GM10266 (cell line): ENCODE data around the gene TMCC1.
A peak's percentile ranks its signal among the peaks of the same experiment; 100 is the strongest.

Source experiments
- DNase-seq: peaks from one replicate; pipeline ENCODE4 v3.0.0; 2012; ENCODE audit errors: extremely low spot score
- CTCF ChIP-seq: IDR thresholded peaks from 2 replicates; pipeline ENCODE4 v1.5.1; 2012; ENCODE audit warnings: mild to moderate bottlenecking, low read depth; ENCODE audit not compliant: control insufficient read depth, insufficient read depth; ENCODE audit errors: missing control alignments

The TMCC1 gene

DNA sequence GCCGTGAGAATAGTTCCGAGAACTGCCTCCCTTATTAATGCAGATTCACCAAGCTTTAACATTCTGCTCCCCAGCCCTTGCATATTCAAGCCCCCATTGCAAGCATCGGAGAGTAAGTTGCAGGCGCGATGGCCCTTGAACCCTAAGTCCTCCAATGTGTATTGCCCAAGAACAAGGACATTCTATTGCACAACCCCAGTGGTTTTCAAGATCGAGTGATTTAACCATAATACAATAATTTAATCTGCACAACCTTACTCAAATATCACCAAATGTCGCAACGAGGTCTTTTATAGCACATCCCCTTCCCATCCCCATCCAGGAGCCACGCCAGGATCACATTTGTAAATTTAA is 265.4 kb downstream of the TMCC1 start:
- no peak for DNase-seq
- no peak for TF ChIP-seq CTCF

- peak; percentile 82 for TF ChIP-seq CTCF
- DNase-seq, result peak; percentile 83
Measured at GRCh38 chr3:129627350-129628168, 266.0 kb downstream of the TMCC1 start.

- peak; percentile 12 for TF ChIP-seq CTCF
- peak; percentile 96 for DNase-seq
Measured at GRCh38 chr3:129626744-129627349, 266.7 kb downstream of the TMCC1 start.

GRCh38 chr3:129625072-129625874 is 268.2 kb downstream of the TMCC1 start:
- no peak for TF ChIP-seq CTCF
- peak; percentile 9 for DNase-seq

GRCh38 chr3:129624347-129625071 is 269.0 kb downstream of the TMCC1 start:
- DNase-seq, result no peak
- TF ChIP-seq CTCF, result no peak

- no peak for TF ChIP-seq CTCF
- DNase-seq, result peak; percentile 7
Measured at GRCh38 chr3:129623447-129624118, 269.9 kb downstream of the TMCC1 start.
